Esophagus squamous epithelium (tissue), 5 donors: ENCODE measurements around the gene EDAR. TPM values are rescaled to one million over a fixed set of nuclear protein-coding genes. Genes with fewer than 3 reads are reported as not detected.

Source experiments
- DNase-seq: peaks from one replicate; lab custom pipeline; 2025; lab: John Stamatoyannopoulos, UW
- H3K27ac ChIP-seq, 4 donors: fragments of 200-600 bp; sonication (generic); one replicate each; pipeline ENCODE4 v1.5.1; 2016 to 2019; ENCODE audit warnings: mild to moderate bottlenecking in 1 of 4
- H3K27me3 ChIP-seq, 4 donors: fragments of 200-600 bp; sonication (generic); 1 replicate in 3 of 4; 2 replicates in 1 of 4; pipeline versions ENCODE4 v1.5.1 to v1.6.0; 2017 to 2021; ENCODE audit warnings: antibody characterized with exemption in 1 of 4
- H3K36me3 ChIP-seq, 3 donors: fragments of 200-600 bp; sonication (generic); one replicate each; pipeline ENCODE4 v1.5.1; 2016 to 2019
- H3K4me1 ChIP-seq, 3 donors: fragments of 200-600 bp; sonication (generic); one replicate each; pipeline ENCODE4 v1.5.1; 2017 to 2019
- H3K4me3 ChIP-seq, 4 donors: fragments of 200-600 bp; sonication (generic); 1 replicate in 3 of 4; 2 replicates in 1 of 4; pipeline ENCODE4 v1.5.1; 2016 to 2019; ENCODE audit warnings: mild to moderate bottlenecking in 2 of 4, moderate library complexity in 1 of 4
- H3K9me3 ChIP-seq, 3 donors: fragments of 200-600 bp; sonication (generic); one replicate each; pipeline ENCODE4 v1.5.1; 2016 to 2019
- POLR2A ChIP-seq, 4 donors: fragments of 450-650 bp; IDR thresholded peaks; one replicate each; pipeline ENCODE4 v1.6.1; 2017; ENCODE audit warnings: antibody characterized with exemption in 4 of 4, mild to moderate bottlenecking in 4 of 4, moderate library complexity in 3 of 4
- WGBS, 2 donors: methylation state at CpG; one replicate each; pipeline ENCODE4 v1.1.5; 2018; 5-methylcytosine and 5-hydroxymethylcytosine counted together
- intact Hi-C: fragments of 100-400 bp; cut with DNase I; formaldehyde crosslinking; loops from one replicate; pipeline ENCODE4 v1.15.0; 2022
- total RNA-seq, 4 donors: library from RNA; depleted of rRNA; stranded (reverse); fragments of >200 nt; gene quantifications; one replicate each; pipeline ENCODE4 v1.1.0, GENCODE V29; 2016
- TF ChIP-seq, protein P1 (sequence below), 6 experiments: fragments of 450-650 bp in 4 of 6; fragments of 200-600 bp in 2 of 6; sonication (generic) in 2 of 6; IDR thresholded peaks; one replicate each; pipeline ENCODE4 v1.5.1; 2016 to 2019; ENCODE audit warnings: antibody characterized with exemption in 6 of 6, mild to moderate bottlenecking in 4 of 6, moderate library complexity in 4 of 6
- donor health status: DM: yes; HTN: yes; CAD: no.

EDAR gene
- total RNA-seq, 4 donors from 2014 or later: 3.9 to 5.3 (median 4.4) TPM

DNA sequence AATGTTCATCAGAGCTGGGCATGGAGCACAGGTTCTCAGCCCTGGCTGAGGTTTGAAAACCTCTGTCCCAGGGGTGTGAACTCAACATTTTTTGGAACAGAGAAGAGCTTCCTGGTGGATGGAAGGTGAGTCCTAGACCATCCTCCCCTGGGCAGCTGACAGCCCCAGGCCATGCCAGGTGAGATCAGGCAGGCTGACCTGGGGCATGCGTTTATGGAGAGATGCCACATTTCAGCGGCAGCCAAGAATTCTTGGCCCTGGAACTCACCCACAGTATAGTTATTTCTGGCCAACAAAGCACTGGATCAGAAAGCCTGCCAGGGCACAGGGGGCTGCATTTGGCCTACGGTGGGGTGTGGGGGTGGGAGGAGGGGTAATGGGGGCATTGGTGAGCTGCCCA is 83.8 kb downstream of the EDAR start:
- Histone ChIP-seq H3K36me3 (peaks cover 0 to 39% (median 0%) of the 10 kb centered on the region in 3 donors), H3K27ac (no peak overlapping the region), H3K27me3 (no peaks in the 10 kb centered on the region), H3K9me3 (peaks cover 0 to 2% (median 0%) of the 10 kb centered on the region in 3 donors), H3K4me3 (no peak overlapping the region), H3K4me1 (peaks cover 0 to 9% (median 0%) of the 10 kb centered on the region in 3 donors)
- DNase-seq: no peak
- TF ChIP-seq, protein P1, sequence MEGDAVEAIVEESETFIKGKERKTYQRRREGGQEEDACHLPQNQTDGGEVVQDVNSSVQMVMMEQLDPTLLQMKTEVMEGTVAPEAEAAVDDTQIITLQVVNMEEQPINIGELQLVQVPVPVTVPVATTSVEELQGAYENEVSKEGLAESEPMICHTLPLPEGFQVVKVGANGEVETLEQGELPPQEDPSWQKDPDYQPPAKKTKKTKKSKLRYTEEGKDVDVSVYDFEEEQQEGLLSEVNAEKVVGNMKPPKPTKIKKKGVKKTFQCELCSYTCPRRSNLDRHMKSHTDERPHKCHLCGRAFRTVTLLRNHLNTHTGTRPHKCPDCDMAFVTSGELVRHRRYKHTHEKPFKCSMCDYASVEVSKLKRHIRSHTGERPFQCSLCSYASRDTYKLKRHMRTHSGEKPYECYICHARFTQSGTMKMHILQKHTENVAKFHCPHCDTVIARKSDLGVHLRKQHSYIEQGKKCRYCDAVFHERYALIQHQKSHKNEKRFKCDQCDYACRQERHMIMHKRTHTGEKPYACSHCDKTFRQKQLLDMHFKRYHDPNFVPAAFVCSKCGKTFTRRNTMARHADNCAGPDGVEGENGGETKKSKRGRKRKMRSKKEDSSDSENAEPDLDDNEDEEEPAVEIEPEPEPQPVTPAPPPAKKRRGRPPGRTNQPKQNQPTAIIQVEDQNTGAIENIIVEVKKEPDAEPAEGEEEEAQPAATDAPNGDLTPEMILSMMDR (IDR thresholded peaks at IDR 0.05): no peak
- no peak for TF ChIP-seq POLR2A (IDR thresholded peaks at IDR 0.05)
- intact Hi-C loops: no loop called here
- 0 to 7% methylated on average over 1 to 3 of the region's 3 CpGs for WGBS, 2 donors

DNA sequence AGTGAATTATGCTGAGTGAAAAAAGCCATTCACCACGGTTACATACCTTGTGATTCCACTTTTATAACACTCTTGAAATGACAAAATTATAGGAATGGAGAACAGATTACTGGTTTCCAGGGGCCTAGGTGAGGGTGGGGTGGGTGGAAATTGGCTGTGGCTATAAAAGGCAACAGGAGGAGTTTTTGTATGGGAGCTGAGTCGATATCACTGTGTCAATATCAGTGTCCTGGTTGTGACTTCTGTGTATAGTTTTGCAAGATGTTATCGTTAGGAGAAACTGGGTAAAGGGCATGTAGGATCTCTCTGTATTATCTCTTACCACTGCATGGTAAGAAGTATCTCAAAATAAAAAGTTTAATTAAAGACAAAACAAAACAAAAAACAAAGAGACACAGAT is 84.3 kb downstream of the EDAR start:
- intact Hi-C loops: no loop called here
- Histone ChIP-seq H3K4me3 (no peak overlapping the region), H3K4me1 (peaks cover 0 to 9% (median 0%) of the 10 kb centered on the region in 3 donors), H3K27me3 (no peaks in the 10 kb centered on the region), H3K9me3 (peaks cover 0 to 2% (median 0%) of the 10 kb centered on the region in 3 donors), H3K36me3 (peaks cover 0 to 34% (median 0%) of the 10 kb centered on the region in 3 donors), H3K27ac (no peak overlapping the region)
- WGBS, 2 donors: 71 to 73% methylated on average over 3 of the region's 3 CpGs
- no peak for DNase-seq
- TF ChIP-seq, protein P1 (IDR thresholded peaks at IDR 0.05): no peak
- TF ChIP-seq POLR2A (IDR thresholded peaks at IDR 0.05): no peak

DNA sequence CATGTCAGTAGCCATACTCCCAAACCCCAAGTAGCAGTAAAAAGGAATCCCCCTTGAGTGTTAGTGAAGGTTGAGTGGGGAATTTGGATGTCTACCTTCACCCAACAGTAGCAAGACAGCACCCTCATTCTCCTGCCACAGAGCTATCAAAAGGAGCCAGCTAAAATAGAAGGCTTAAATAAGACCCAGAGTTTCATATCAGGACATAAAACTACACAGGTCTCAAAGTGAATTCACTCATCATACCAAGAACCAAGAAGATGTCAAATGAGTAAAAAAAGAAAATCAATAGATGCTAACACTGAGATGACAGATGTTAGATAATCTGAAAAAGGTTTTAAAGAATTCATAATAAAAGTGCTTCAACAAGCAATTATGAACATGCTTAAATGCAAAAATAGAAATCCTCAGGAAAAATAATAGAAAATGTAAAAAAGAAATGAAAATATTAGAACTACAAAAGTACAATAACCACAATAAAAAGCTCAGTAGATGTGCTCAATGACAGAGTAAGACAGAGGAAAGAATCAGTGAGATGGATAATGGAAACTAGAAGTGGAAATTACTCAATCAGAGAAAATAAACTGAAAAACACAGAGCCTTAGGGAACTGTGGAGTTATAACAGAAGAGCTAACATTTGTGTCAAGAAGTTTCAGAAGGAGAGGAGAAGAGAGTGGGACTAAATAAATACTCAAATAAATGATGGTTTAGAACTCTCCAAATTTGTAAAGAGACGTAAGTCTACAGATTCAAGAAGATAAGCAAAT is 90.5 kb downstream of the EDAR start:
- Histone ChIP-seq H3K27ac (no peak overlapping the region), H3K9me3 (peaks cover 0 to 2% (median 0%) of the 10 kb centered on the region in 3 donors), H3K4me3 (no peak overlapping the region), H3K4me1 (no peaks in the 10 kb centered on the region), H3K27me3 (no peaks in the 10 kb centered on the region), H3K36me3 (peaks cover 0 to 22% (median 0%) of the 10 kb centered on the region in 3 donors)
- DNase-seq: no peak
- no peak for TF ChIP-seq POLR2A (IDR thresholded peaks at IDR 0.05)
- TF ChIP-seq, protein P1 (IDR thresholded peaks at IDR 0.05): no peak
- intact Hi-C loops: no loop called here
- 82 to 85% methylated on average over 1 of the region's 1 CpG for WGBS, 2 donors

DNA sequence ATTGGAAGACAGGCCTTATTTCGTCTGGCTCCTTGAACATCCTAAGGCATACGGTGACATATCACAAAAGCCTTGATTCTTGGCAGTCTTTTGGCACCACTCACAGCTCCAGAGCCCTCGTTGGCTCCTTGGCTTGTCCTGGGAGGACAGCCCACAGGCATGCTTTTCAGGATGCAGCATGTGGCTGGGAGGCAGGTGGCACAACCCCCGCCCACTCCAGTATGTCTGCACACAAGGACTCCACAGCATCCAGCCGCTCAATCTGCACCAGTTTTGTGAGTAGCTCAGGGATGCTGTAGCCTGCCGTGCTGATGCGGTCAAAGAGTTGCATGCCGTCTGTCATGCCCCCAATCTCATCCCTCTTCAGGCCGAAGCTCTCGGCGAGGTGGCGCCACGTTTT is 92.3 kb downstream of the EDAR start:
- Histone ChIP-seq H3K4me3 (no peak overlapping the region), H3K36me3 (peaks cover 0 to 34% (median 0%) of the 10 kb centered on the region in 3 donors), H3K4me1 (no peaks in the 10 kb centered on the region), H3K27ac (no peak overlapping the region), H3K27me3 (no peaks in the 10 kb centered on the region), H3K9me3 (peaks cover 0 to 2% (median 0%) of the 10 kb centered on the region in 3 donors)
- WGBS, 2 donors: 91 to 97% methylated on average over 10 to 12 of the region's 13 CpGs
- TF ChIP-seq, protein P1 (IDR thresholded peaks at IDR 0.05): no peak
- TF ChIP-seq POLR2A (IDR thresholded peaks at IDR 0.05): no peak
- intact Hi-C loops: no loop called here
- no peak for DNase-seq

DNA sequence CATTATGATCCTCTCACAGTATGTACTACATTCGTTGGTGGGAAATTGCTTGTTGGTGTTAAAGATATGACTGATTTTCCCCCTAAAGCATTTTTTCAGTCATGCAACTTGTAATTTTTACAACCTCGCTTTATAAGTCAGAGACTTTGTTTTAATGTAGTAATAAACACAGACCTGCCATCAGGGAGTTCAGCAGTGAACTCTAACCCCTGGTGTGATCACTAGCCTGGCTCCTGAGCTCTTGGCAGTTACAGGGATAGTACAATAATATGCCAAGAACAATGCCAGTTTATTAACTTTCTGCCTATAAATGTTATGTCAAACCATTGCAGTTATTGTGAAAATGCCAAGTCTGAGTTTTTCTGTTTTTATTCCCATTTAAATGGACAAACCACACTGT is 93.8 kb downstream of the EDAR start:
- no peaks in the 10 kb centered on the region for H3K4me1 ChIP-seq
- no peak for TF ChIP-seq POLR2A (IDR thresholded peaks at IDR 0.05)
- TF ChIP-seq, protein P1 (IDR thresholded peaks at IDR 0.05): no peak
- H3K36me3 ChIP-seq: peaks cover 0 to 40% (median 0%) of the 10 kb centered on the region in 3 donors
- no peaks in the 10 kb centered on the region for H3K27me3 ChIP-seq
- WGBS, 2 donors: 84 to 96% methylated on average over 2 of the region's 2 CpGs
- DNase-seq: no peak
- intact Hi-C loops: no loop called here
- H3K27ac ChIP-seq: no peak overlapping the region
- no peak overlapping the region for H3K4me3 ChIP-seq
- H3K9me3 ChIP-seq: peaks cover 0 to 4% (median 3%) of the 10 kb centered on the region in 3 donors
